GM06990 (cell line): ENCODE results near the gene CEP164.

Experiments
- DNase-seq: peaks from one replicate; pipeline ENCODE4 v3.0.0-alpha.2; 2011; ENCODE audit not compliant: insufficient read length; ENCODE audit errors: extremely low read depth
- H3K27me3 ChIP-seq: replicated peaks from 2 replicates; pipeline ENCODE4 v1.6.0; 2011; ENCODE audit warnings: low read length; ENCODE audit not compliant: control insufficient read depth, insufficient read depth
- H3K36me3 ChIP-seq: 2 replicates; pipeline ENCODE4 v1.5.1; 2011; ENCODE audit warnings: low read length; ENCODE audit not compliant: control insufficient read depth, insufficient read depth
- H3K4me3 ChIP-seq: replicated peaks from 2 replicates; pipeline ENCODE4 v1.5.1; 2011; ENCODE audit warnings: low read depth, mild to moderate bottlenecking, control low read depth, low read length
- TF ChIP-seq, protein P1 (sequence below): IDR thresholded peaks from 2 replicates; pipeline ENCODE4 v1.5.1; 2011; ENCODE audit warnings: low read length, control low read depth, mild to moderate bottlenecking, inconsistent platforms; ENCODE audit not compliant: insufficient read depth, poor library complexity, severe bottlenecking

The CEP164 gene

GRCh38 chr11:117309310-117309709, 18.3 kb upstream of the CEP164 start:
- DNase-seq: no peak
- TF ChIP-seq, protein P1, sequence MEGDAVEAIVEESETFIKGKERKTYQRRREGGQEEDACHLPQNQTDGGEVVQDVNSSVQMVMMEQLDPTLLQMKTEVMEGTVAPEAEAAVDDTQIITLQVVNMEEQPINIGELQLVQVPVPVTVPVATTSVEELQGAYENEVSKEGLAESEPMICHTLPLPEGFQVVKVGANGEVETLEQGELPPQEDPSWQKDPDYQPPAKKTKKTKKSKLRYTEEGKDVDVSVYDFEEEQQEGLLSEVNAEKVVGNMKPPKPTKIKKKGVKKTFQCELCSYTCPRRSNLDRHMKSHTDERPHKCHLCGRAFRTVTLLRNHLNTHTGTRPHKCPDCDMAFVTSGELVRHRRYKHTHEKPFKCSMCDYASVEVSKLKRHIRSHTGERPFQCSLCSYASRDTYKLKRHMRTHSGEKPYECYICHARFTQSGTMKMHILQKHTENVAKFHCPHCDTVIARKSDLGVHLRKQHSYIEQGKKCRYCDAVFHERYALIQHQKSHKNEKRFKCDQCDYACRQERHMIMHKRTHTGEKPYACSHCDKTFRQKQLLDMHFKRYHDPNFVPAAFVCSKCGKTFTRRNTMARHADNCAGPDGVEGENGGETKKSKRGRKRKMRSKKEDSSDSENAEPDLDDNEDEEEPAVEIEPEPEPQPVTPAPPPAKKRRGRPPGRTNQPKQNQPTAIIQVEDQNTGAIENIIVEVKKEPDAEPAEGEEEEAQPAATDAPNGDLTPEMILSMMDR: no peak
- Histone ChIP-seq H3K4me3 (no peak overlapping the region), H3K27me3 (no peaks in the 10 kb centered on the region), H3K36me3 (no peaks in the 10 kb centered on the region)

DNA sequence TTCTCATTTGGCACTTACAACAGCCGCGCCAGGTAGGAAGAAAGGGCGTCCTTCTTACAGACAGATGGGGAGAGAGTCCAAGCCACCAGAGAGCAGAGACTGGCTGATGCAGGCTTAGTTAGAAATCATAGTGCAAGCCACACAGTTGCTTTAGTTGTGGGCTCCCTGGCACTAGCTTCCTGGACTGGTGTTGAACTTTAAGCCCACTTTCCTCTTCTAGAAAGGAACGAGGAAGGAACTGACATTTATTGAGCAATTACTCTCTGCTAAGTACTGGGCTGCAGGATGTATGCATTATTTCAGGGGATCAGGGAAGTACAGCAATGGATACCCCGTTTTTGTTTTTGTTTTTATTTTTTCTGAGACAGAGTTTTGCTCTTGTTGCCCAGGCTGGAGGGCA, 14.6 kb upstream of the CEP164 start:
- H3K27me3 ChIP-seq: peaks cover 3% of the 10 kb centered on the region
- H3K36me3 ChIP-seq: no peaks in the 10 kb centered on the region
- no peak for DNase-seq
- TF ChIP-seq, protein P1: no peak
- no peak overlapping the region for H3K4me3 ChIP-seq

DNA sequence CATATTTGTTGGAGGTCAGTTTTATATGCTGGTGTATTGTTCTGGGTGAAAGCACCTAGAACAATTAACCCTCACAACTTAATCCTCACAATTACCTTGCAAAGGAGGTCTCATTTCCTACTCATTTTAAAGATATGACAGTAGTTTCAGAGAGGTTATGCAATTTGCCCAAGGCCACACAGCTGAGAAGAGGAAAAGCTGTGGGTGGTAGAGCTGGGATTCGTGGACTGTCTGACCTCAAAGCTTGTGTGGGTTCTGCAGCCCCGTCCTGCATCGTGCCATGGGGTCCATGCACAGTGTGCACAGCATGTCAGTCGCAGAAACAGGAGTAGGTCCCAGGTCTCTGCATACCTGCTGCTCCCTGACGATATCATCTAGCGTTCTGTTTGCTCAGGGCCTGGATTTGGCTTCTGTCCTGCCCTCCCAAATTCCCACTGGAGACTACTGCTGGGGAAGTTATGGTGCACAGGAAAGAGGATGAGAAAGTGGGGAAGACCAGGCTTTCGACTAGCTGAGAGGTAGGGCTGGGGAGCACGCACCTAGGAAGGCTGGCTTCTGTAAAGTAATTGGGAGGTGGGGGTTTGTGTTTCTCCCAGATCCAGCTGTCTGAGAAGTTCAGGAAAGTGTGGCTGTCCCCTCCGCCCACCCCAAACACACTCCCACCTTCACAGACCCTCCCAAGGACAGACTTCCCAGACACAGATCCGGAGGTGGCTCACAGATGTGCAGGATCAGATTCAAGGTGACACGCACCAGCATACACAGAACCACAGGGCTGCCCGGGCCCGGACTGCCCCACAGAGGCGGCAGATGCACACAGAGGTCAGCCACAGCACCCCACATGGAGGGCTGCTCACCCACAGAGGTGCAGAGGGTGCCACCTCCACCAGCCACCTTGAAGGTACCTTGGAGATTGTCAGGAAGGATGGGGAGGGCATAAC, 13.6 kb upstream of the CEP164 start:
- TF ChIP-seq, protein P1: no peak
- Histone ChIP-seq H3K4me3 (no peak overlapping the region), H3K27me3 (peaks cover 3% of the 10 kb centered on the region), H3K36me3 (no peaks in the 10 kb centered on the region)
- DNase-seq: no peak

DNA sequence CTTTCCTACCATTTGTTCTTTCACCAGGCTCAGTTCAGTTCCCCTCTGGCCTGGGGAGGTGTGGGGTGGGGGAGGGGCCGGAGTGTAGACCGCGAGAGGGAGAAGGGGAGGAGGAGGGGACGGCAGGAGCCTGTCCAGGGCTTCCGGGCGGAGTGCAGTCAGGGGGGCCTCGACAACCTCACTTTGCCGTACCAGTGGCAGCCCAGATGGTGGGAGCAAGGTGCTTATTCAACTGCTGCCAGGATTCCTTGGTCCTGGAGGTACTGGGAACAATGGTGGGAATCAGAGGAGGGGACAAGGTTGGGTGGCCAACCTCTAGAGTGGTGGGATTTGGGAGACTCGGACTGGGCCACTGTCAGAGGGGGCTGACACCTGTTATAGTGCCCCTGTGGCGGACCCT, 12.8 kb upstream of the CEP164 start:
- DNase-seq: no peak
- H3K4me3 ChIP-seq: no peak overlapping the region
- H3K36me3 ChIP-seq: no peaks in the 10 kb centered on the region
- TF ChIP-seq, protein P1: no peak
- peaks cover 3% of the 10 kb centered on the region for H3K27me3 ChIP-seq

GRCh38 chr11:117315285-117316196, 12.1 kb upstream of the CEP164 start:
- H3K36me3 ChIP-seq: no peaks in the 10 kb centered on the region
- DNase-seq: no peak
- H3K27me3 ChIP-seq: peaks cover 3% of the 10 kb centered on the region
- TF ChIP-seq, protein P1: no peak
- peak overlapping the region; percentile 49 for H3K4me3 ChIP-seq
